Thoracic aorta (tissue), 2 donors: ENCODE data around the gene PPCS. TPM values are rescaled to one million over a fixed set of nuclear protein-coding genes. Genes with fewer than 3 reads are reported as not detected.
"Not testable (repeated sequence)": the region's sequence is repeated elsewhere in the genome, so short reads cannot be mapped to it uniquely, and the experiment has no call there.

Source experiments
- ATAC-seq: fragments of 150-250 bp; one replicate; pipeline ENCODE4 v1.8.0; 2017; ENCODE audit warnings: low read depth; ENCODE audit not compliant: insufficient number of reproducible peaks, low FRiP score
- DNase-seq: peaks from one replicate; pipeline ENCODE4 v3.0.0-alpha.2; 2020; ENCODE audit warnings: low spot score
- H3K27ac ChIP-seq, 2 donors: fragments of 200-600 bp; sonication (generic); 1 replicate in 1 of 2; 2 replicates in 1 of 2; pipeline ENCODE4 v1.5.1; 2016; ENCODE audit warnings: mild to moderate bottlenecking in 2 of 2, moderate library complexity in 2 of 2
- H3K27me3 ChIP-seq: fragments of 200-600 bp; sonication (generic); replicated peaks from 2 replicates; pipeline ENCODE4 v1.6.0; 2016; ENCODE audit warnings: mild to moderate bottlenecking; ENCODE audit not compliant: insufficient read depth
- H3K36me3 ChIP-seq: fragments of 200-600 bp; sonication (generic); one replicate; pipeline ENCODE4 v1.5.1; 2016
- H3K4me1 ChIP-seq, 2 donors: fragments of 200-600 bp; sonication (generic); 1 replicate in 1 of 2; 2 replicates in 1 of 2; pipeline versions ENCODE4 v1.5.1 to v1.6.0; 2016; ENCODE audit warnings: low read depth in 2 of 2, mild to moderate bottlenecking in 1 of 2; ENCODE audit not compliant: control insufficient read depth in 1 of 2
- H3K4me3 ChIP-seq: fragments of 200-600 bp; sonication (generic); 2 replicates; pipeline ENCODE4 v1.5.1; 2016; ENCODE audit warnings: mild to moderate bottlenecking
- H3K9me3 ChIP-seq: fragments of 200-600 bp; sonication (generic); 2 replicates; pipeline ENCODE4 v1.5.1; 2016
- total RNA-seq, 2 donors: library from RNA; depleted of rRNA; stranded (reverse); fragments of >200 nt; gene quantifications; one replicate each; pipeline versions ENCODE4 v1.1.0 to v1.2.3, GENCODE V29; 2016
- TF ChIP-seq, protein P1 (sequence below): fragments of 200-600 bp; sonication (generic); IDR thresholded peaks from one replicate; pipeline ENCODE4 v1.5.1; 2019; ENCODE audit warnings: antibody characterized with exemption

Gene PPCS
- total RNA-seq, 2 donors from 2014 or later: 46.0 to 53.3 TPM

DNA sequence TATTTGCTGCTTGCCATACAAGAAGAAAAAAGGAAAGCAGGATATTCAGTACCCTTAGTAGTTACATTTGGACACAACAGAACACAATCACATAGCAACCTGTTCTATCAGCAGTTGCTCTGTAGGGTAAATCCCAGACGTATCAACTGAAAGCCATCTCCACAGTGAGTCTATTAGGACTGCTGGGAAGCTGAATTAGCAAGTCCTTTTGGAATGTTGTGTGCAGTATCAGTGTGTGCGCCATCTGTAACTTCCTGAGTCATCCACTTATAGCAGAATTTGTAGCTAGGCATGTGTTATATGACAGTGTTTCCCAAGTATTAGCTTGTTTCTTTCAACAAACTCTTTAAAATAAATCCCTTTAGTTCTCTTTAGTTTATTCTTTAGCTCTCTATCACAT, 28.0 kb downstream of the PPCS start:
- ATAC-seq (no peak), DNase-seq (no peak)
- Histone ChIP-seq H3K4me3 (no peak overlapping the region), H3K27ac (no peak overlapping the region), H3K36me3 (no peaks in the 10 kb centered on the region), H3K4me1 (no peaks in the 10 kb centered on the region), H3K27me3 (no peaks in the 10 kb centered on the region), H3K9me3 (no peaks in the 10 kb centered on the region)
- TF ChIP-seq, protein P1, sequence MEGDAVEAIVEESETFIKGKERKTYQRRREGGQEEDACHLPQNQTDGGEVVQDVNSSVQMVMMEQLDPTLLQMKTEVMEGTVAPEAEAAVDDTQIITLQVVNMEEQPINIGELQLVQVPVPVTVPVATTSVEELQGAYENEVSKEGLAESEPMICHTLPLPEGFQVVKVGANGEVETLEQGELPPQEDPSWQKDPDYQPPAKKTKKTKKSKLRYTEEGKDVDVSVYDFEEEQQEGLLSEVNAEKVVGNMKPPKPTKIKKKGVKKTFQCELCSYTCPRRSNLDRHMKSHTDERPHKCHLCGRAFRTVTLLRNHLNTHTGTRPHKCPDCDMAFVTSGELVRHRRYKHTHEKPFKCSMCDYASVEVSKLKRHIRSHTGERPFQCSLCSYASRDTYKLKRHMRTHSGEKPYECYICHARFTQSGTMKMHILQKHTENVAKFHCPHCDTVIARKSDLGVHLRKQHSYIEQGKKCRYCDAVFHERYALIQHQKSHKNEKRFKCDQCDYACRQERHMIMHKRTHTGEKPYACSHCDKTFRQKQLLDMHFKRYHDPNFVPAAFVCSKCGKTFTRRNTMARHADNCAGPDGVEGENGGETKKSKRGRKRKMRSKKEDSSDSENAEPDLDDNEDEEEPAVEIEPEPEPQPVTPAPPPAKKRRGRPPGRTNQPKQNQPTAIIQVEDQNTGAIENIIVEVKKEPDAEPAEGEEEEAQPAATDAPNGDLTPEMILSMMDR: no peak

DNA sequence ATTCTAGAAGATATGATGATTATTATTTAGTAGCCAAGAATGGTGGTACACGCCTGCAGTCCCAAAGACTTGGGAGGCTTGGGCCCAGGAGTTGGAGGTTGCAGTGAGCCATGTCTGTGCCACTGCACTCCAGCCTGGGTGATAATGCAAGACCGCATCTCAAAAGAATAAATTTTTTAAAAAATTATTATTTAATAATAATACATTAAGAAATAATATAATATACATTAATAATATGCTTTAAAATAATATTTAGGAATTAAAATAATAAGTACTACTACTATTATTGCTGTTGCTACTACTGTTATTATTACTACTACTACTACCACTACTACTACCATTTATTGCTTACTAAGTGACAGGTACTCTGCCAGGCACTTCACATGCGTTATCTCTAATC, 33.9 kb downstream of the PPCS start:
- TF ChIP-seq, protein P1: no peak
- no peak for DNase-seq
- Histone ChIP-seq H3K9me3 (no peaks in the 10 kb centered on the region), H3K4me1 (no peaks in the 10 kb centered on the region), H3K4me3 (no peak overlapping the region), H3K36me3 (no peaks in the 10 kb centered on the region), H3K27me3 (no peaks in the 10 kb centered on the region), H3K27ac (no peak overlapping the region)
- no peak for ATAC-seq

DNA sequence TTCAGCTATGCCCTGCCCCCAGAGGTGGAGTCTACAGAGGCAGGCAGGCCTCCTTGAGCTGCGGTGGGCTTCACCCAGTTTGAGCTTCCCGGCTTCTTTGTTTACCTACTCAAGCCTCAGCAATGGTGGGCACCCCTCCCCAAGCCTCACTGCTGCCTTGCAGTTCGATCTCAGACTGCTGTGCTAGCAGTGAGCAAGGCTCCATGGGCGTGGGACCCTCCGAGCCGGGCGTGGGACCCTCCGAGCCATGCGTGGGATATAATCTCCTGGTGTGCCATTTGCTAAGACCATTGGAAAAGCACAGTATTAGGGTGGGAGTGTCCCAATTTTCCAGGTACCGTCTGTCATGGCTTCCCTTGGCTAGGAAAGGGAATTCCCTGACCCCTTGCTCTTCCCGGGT, 45.7 kb downstream of the PPCS start:
- H3K9me3 ChIP-seq, ATAC-seq, H3K4me3 ChIP-seq, H3K27me3 ChIP-seq, H3K4me1 ChIP-seq, H3K27ac ChIP-seq, DNase-seq: not testable (repeated sequence)
- H3K36me3 ChIP-seq: peaks cover 11% of the 10 kb centered on the region

DNA sequence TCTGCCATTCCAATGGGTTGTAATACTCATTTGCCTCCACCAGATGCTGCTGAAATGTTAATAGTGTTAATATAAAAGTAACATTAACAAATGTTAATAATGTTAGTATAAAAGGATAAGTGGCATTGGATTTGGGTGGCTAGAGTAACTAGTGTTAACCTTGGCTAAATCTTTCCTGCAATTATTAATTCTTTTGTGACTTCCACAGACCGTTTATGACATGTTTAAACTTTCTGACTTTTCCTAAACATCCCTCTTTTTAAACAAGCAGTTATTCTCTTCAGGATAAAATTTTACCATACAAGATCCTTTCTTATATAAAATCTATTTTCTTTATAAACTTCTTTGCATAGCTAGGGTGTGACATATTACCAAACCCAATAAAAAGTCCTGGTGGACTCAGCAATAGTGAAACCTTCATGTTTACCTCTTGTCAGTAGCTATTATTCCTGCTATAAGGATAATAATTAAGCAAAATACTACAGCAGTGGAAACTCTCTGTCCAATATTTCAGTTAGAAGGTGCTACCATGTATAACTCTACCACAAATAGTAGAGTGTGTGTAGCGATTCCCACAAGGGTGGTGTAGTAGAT, 48.3 kb downstream of the PPCS start:
- Histone ChIP-seq H3K4me3 (no peak overlapping the region), H3K4me1 (no peaks in the 10 kb centered on the region), H3K36me3 (peaks cover 8% of the 10 kb centered on the region), H3K27me3 (no peaks in the 10 kb centered on the region), H3K9me3 (peaks cover 15% of the 10 kb centered on the region), H3K27ac (no peak overlapping the region)
- TF ChIP-seq, protein P1: no peak
- no peak for DNase-seq
- no peak for ATAC-seq

DNA sequence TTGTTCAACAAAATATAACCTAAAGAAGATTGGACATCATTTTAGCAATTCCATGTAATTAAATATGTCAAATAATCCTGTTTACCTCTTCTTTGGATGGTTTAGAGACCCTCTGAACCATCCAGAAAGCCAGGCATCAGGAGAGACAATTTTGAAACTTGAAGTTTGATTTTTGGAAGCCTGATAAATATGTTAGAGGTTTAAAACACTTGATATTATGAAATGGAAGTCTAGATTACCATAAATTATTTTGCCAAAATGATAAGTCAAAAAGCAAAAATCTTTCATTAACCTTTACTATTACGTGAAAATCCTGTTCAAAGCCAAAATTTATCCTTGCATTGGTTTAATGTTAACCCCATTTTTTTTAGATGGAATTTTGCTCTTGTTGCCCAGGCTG, 50.2 kb downstream of the PPCS start:
- H3K4me3 ChIP-seq: no peak overlapping the region
- no peak overlapping the region for H3K27ac ChIP-seq
- H3K4me1 ChIP-seq: no peaks in the 10 kb centered on the region
- TF ChIP-seq, protein P1: no peak
- DNase-seq (no peak), ATAC-seq (no peak)
- no peaks in the 10 kb centered on the region for H3K27me3 ChIP-seq
- peaks cover 19% of the 10 kb centered on the region for H3K9me3 ChIP-seq
- peaks cover 8% of the 10 kb centered on the region for H3K36me3 ChIP-seq

Other genes starting within 250 kb of the PPCS start
- 10 to 100 TPM; 30.6 to 62.0 TPM for gene FOXJ3, start 121.3 kb upstream of the PPCS start, total RNA-seq
- gene RIMKLA, start 75.8 kb upstream of the PPCS start, total RNA-seq: under 1 TPM; under 0.01 to 0.14 TPM
- 1 to 10 TPM in 1 of 2 donors, not detected in 1; 1.9 TPM for gene ZMYND12, start 521 bp upstream of the PPCS start, total RNA-seq
- 1 to 10 TPM; 3.0 to 4.9 TPM for gene CCDC30, start 6.7 kb downstream of the PPCS start, total RNA-seq
- gene PPIH, start 201.9 kb downstream of the PPCS start, total RNA-seq: 10 to 100 TPM; 12.0 to 38.0 TPM
- gene YBX1, start 225.9 kb downstream of the PPCS start, total RNA-seq: 100 to 1,000 TPM; 301 to 392 TPM